ENCODE data around the gene FTSJ1. TPM values are rescaled to one million over a fixed set of nuclear protein-coding genes. Genes with fewer than 3 reads are reported as not detected.
"Not testable (repeated sequence)": the region's sequence is repeated elsewhere in the genome, so short reads cannot be mapped to it uniquely, and the experiment has no call there.

The FTSJ1 gene
- total RNA-seq, 1 donor from 2014 or later, result 66.1 TPM

GRCh38 chrX:48492293-48492910 lies 16.4 kb downstream of the FTSJ1 start:
- intact Hi-C loops (cut with micrococcal nuclease), result no loop called here

- intact Hi-C loops (cut with micrococcal nuclease), result no loop called here
Measured at GRCh38 chrX:48493890-48494364, 17.9 kb downstream of the FTSJ1 start.

GRCh38 chrX:48496660-48497059 lies 20.7 kb downstream of the FTSJ1 start:
- intact Hi-C loops (cut with micrococcal nuclease), result no loop called here

GRCh38 chrX:48497871-48498270 lies 21.9 kb downstream of the FTSJ1 start:
- intact Hi-C loops (cut with micrococcal nuclease), result no loop called here

- intact Hi-C loops (cut with micrococcal nuclease), result no loop called here
Measured at GRCh38 chrX:48498374-48498809, 22.4 kb downstream of the FTSJ1 start.

GRCh38 chrX:48504261-48504660 lies 28.3 kb downstream of the FTSJ1 start:
- intact Hi-C loops (cut with micrococcal nuclease), result no loop called here

- intact Hi-C loops (cut with micrococcal nuclease), result no loop called here
Measured at GRCh38 chrX:48505481-48505880, 29.5 kb downstream of the FTSJ1 start.

GRCh38 chrX:48507246-48507645 lies 31.2 kb downstream of the FTSJ1 start:
- intact Hi-C loops (cut with micrococcal nuclease), result no loop called here

- intact Hi-C loops (cut with micrococcal nuclease), result loop anchor here (1.0 to 2.0 kb wide), 3 partner anchors 13 to 66 kb away; partner anchors contain the start of genes EBP and RBM3
Measured at GRCh38 chrX:48508400-48509244, 32.6 kb downstream of the FTSJ1 start, which contains the start of gene PORCN. Gene PORCN (plus strand): TSS chrX:48508992. CDS start chrX:48509821, 829 bp downstream.

GRCh38 chrX:48509245-48509590 lies 33.2 kb downstream of the FTSJ1 start:
- intact Hi-C loops (cut with micrococcal nuclease), result loop anchor here (1.0 to 2.0 kb wide), 2 partner anchors 32 to 65 kb away; partner anchors contain the start of gene RBM3

GRCh38 chrX:48509619-48510018 lies 33.6 kb downstream of the FTSJ1 start:
- intact Hi-C loops (cut with micrococcal nuclease), result loop anchor here (1.0 to 2.0 kb wide), 2 partner anchors 31 to 65 kb away; partner anchors contain the start of gene RBM3

- intact Hi-C loops (cut with micrococcal nuclease), result no loop called here
Measured at GRCh38 chrX:48511560-48511959, 35.6 kb downstream of the FTSJ1 start.

GRCh38 chrX:48512371-48512935 lies 36.5 kb downstream of the FTSJ1 start:
- intact Hi-C loops (cut with micrococcal nuclease), result no loop called here

- intact Hi-C loops (cut with micrococcal nuclease), result no loop called here
Measured at GRCh38 chrX:48513670-48514069, 37.7 kb downstream of the FTSJ1 start.

- intact Hi-C loops (cut with micrococcal nuclease), result no loop called here
Measured at GRCh38 chrX:48514126-48514806, 38.3 kb downstream of the FTSJ1 start.

GRCh38 chrX:48514868-48515460 lies 39.0 kb downstream of the FTSJ1 start:
- intact Hi-C loops (cut with micrococcal nuclease), result no loop called here

GRCh38 chrX:48515842-48516241 lies 39.8 kb downstream of the FTSJ1 start:
- intact Hi-C loops (cut with micrococcal nuclease), result no loop called here

- intact Hi-C loops (cut with micrococcal nuclease), result no loop called here
Measured at GRCh38 chrX:48516285-48516684, 40.3 kb downstream of the FTSJ1 start.

- intact Hi-C loops (cut with micrococcal nuclease), result no loop called here
Measured at GRCh38 chrX:48516987-48517386, 41.0 kb downstream of the FTSJ1 start.

GRCh38 chrX:48519481-48519880 lies 43.5 kb downstream of the FTSJ1 start:
- intact Hi-C loops (cut with micrococcal nuclease), result not testable (repeated sequence)

GRCh38 chrX:48520455-48520854 lies 44.5 kb downstream of the FTSJ1 start:
- intact Hi-C loops (cut with micrococcal nuclease), result no loop called here
